ENCODE results near the gene KRTAP19-6. TPM values are rescaled to one million over a fixed set of nuclear protein-coding genes. Genes with fewer than 3 reads are reported as not detected.

Gene KRTAP19-6
- total and polyA plus RNA-seq, 2 experiments from 2014 or later = not detected

GRCh38 chr21:30502041-30502440, 39.6 kb downstream of the KRTAP19-6 start, which contains the start of gene KRTAP19-5 (continued):
- no peak for TF ChIP-seq REST (IDR thresholded peaks at IDR 0.05; ENCODE audit: unreplicated experiment)
- no peak for TF ChIP-seq ZNF114 (CRISPR knock-in tag; IDR thresholded peaks at IDR 0.05)
- no peak for TF ChIP-seq POLR2AphosphoS5 (IDR thresholded peaks at IDR 0.05; ENCODE audit: low read depth)

GRCh38 chr21:30497065-30497464, 44.6 kb downstream of the KRTAP19-6 start, which contains the start of gene KRTAP19-4:
KRTAP19-4 (minus strand) TSS chr21:30497165; CDS start chr21:30497110, 55 bp downstream.
- ATAC-seq (no peak), DNase-seq (ENCODE audit: low spot score) (no peak)
- no peak within 1 kb of the TSS for H3K4me3 ChIP-seq
- no peaks in the 10 kb centered on the region for H3K9me2 ChIP-seq (ENCODE audit: insufficient read depth)
- H3F3A ChIP-seq (replicated peaks; ENCODE audit: low read depth) = no peaks in the 10 kb centered on the region
- H3K9me3 Mint-ChIP-seq = no peaks in the 10 kb centered on the region
- no peak within 1 kb of the TSS for H3K4me3 Mint-ChIP-seq
- no peaks in the 10 kb centered on the region for H3K79me2 ChIP-seq (replicated peaks; ENCODE audit: insufficient read depth)
- no peaks in the 10 kb centered on the region; the same call in 2 of the 3 replicates for H3K4me1 Mint-ChIP-seq
- no peaks in the 10 kb centered on the region for H3K36me3 ChIP-seq (ENCODE audit: insufficient read depth)
- H3K4me2 ChIP-seq = no peak within 1 kb of the TSS
- no peaks in the 10 kb centered on the region for H3K4me1 ChIP-seq (ENCODE audit: insufficient read depth)
- no peaks in the 10 kb centered on the region for H3K27me3 ChIP-seq (ENCODE audit: insufficient read depth)
- H3K27me3 Mint-ChIP-seq (ENCODE audit: insufficient read depth, low read depth, poor library complexity) = peaks cover 2% of the 10 kb centered on the region
- TF ChIP-seq STAT1 (IDR thresholded peaks at IDR 0.05; ENCODE audit: unreplicated experiment) (no peak), NANOG (IDR thresholded peaks at IDR 0.05; ENCODE audit: borderline replicate concordance) (no peak), POLR2AphosphoS5 (IDR thresholded peaks at IDR 0.05; ENCODE audit: low read depth) (no peak)
- H3K27ac ChIP-seq (ENCODE audit: low read depth) = no peak within 1 kb of the TSS
- H4K20me1 ChIP-seq (replicated peaks; ENCODE audit: insufficient read depth) = no peaks in the 10 kb centered on the region; the same call in 1 of the 2 replicates
- H3K27ac Mint-ChIP-seq = no peak within 1 kb of the TSS; the same call in 1 of the 2 replicates
- no peaks in the 10 kb centered on the region for H3K36me3 Mint-ChIP-seq (ENCODE audit: low read depth)
- H2AFZ ChIP-seq = no peak within 1 kb of the TSS

- peaks cover 19% of the 10 kb centered on the region for H3K9me3 Mint-ChIP-seq
- no peak within 1 kb of the TSS; the same call in 1 of the 2 replicates for H3K27ac Mint-ChIP-seq
- no peaks in the 10 kb centered on the region for H3K79me2 ChIP-seq (replicated peaks; ENCODE audit: insufficient read depth)
- DNase-seq (ENCODE audit: low spot score) (peak; percentile 6), ATAC-seq (no peak)
- no peak within 1 kb of the TSS for H3K4me3 ChIP-seq
- H3K36me3 ChIP-seq (ENCODE audit: insufficient read depth) = no peaks in the 10 kb centered on the region
- no peaks in the 10 kb centered on the region for H3K4me1 ChIP-seq (ENCODE audit: insufficient read depth)
- H3K4me3 Mint-ChIP-seq = no peak within 1 kb of the TSS
- no peak within 1 kb of the TSS for H3K27ac ChIP-seq (ENCODE audit: low read depth)
- H3F3A ChIP-seq (replicated peaks; ENCODE audit: low read depth) = no peaks in the 10 kb centered on the region
- H3K36me3 Mint-ChIP-seq (ENCODE audit: low read depth) = peaks cover 8% of the 10 kb centered on the region; the same call in 2 of the 3 replicates
- H3K27me3 ChIP-seq (ENCODE audit: insufficient read depth) = no peaks in the 10 kb centered on the region
- H4K20me1 ChIP-seq (replicated peaks; ENCODE audit: insufficient read depth) = no peaks in the 10 kb centered on the region
- peaks cover under 1% of the 10 kb centered on the region for H3K27me3 Mint-ChIP-seq (ENCODE audit: insufficient read depth, low read depth, poor library complexity)
- no peak within 1 kb of the TSS for H3K4me2 ChIP-seq
- no peak within 1 kb of the TSS for H2AFZ ChIP-seq
- no peaks in the 10 kb centered on the region for H3K9me2 ChIP-seq (ENCODE audit: insufficient read depth)
- H3K4me1 Mint-ChIP-seq = no peaks in the 10 kb centered on the region
- TF ChIP-seq ETS1 (IDR thresholded peaks at IDR 0.05) = no peak
- TF ChIP-seq ZNF331 (CRISPR knock-in tag; IDR thresholded peaks at IDR 0.05; ENCODE audit: low read depth) = no peak
- no peak for TF ChIP-seq STAT1 (IDR thresholded peaks at IDR 0.05; ENCODE audit: unreplicated experiment)
- no peak for TF ChIP-seq ZNF114 (CRISPR knock-in tag; IDR thresholded peaks at IDR 0.05)
- TF ChIP-seq POLR2AphosphoS5 (IDR thresholded peaks at IDR 0.05; ENCODE audit: low read depth) = no peak
- no peak for TF ChIP-seq JUNB (IDR thresholded peaks at IDR 0.05; ENCODE audit: unreplicated experiment)
- TF ChIP-seq CTCF (conservative IDR thresholded peaks at IDR 0.05; ENCODE audit: low read depth in 2 of 2) = no peak
- no peak for TF ChIP-seq CREB1 (CRISPR knock-in tag; IDR thresholded peaks at IDR 0.05; ENCODE audit: low read depth)
Observed at GRCh38 chr21:30491963-30492428, 49.7 kb downstream of the KRTAP19-6 start, which contains the start of gene KRTAP19-3. KRTAP19-3 (minus strand) TSS chr21:30492013; CDS start chr21:30491957, 56 bp downstream.
